Mammary microvascular endothelial cell (primary cell): ENCODE results near the gene SSUH2. TPM values are rescaled to one million over a fixed set of nuclear protein-coding genes. Genes with fewer than 3 reads are reported as not detected.

ENCODE experiments used
- total RNA-seq: library from RNA; depleted of rRNA; stranded (reverse); fragments of >200 nt; gene quantifications from 2 replicates; pipeline ENCODE4 v1.2.3, GENCODE V29; 2015

The SSUH2 gene
- 0.07 TPM in 1 of 2 replicates, not detected in the other for total RNA-seq

DNA sequence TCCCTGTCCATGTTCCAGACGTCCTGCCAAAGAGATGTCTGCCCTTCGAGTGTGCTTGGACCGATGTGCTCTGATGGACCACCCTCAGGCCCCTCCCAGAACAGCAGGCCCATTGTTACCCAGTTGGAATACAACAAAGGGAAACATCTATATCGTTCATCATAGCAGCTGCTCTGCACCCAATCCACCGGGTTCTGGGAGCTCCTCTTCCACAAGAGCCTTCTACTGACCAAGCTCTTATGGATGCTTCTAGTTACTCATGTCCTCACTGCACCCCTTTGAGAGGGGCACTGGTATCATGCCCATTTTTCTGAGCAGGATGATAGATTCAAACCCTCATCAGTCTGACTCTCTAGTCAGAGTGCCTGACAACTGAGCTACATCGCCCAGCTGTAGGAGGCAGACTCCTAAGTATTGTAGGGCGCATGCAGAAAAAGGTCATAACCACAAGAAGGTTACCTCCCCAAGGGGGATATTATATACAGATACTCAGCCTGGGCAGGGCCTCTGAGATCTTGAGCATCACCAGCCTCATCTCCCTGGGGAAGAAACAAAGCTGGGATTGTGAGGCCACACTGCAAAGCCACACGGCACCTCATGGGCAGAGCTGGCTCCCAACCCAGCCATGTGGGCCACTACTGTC, at the start of gene SSUH2:
TSS of gene SSUH2 (minus strand) at position 51 of the 643 bp plus-strand sequence. CDS start at position 11, 40 bp downstream.

Other genes starting within 250 kb of the SSUH2 start
- 14.1 and 15.3 TPM in 2 replicates for gene LMCD1, start 143.0 kb downstream of the SSUH2 start, total RNA-seq
- not detected in 2 replicates for gene CAV3, start 89.0 kb upstream of the SSUH2 start, total RNA-seq
- gene OXTR, start 124.8 kb upstream of the SSUH2 start, total RNA-seq = under 0.01 and 0.13 TPM in 2 replicates